ENCODE measurements around the gene MALAT1. TPM values are rescaled to one million over a fixed set of nuclear protein-coding genes. Genes with fewer than 3 reads are reported as not detected.
A peak's percentile ranks its signal among the peaks of the same experiment; 100 is the strongest.

Gene MALAT1
- total RNA-seq, 1 donor from 2014 or later, result 1,362 TPM

- TF ChIP-seq CTCF (conservative IDR thresholded peaks at IDR 0.05; ENCODE audit: low read depth, low read length), result no peak
- DNase-seq (ENCODE audit: low read depth), result no peak
- H3K4me3 ChIP-seq (ENCODE audit: low read depth, low read length), result peak overlapping the region; percentile 97
These were observed 2.8 kb downstream of the MALAT1 start for GRCh38 chr11:65501472-65502273.

- TF ChIP-seq CTCF (conservative IDR thresholded peaks at IDR 0.05; ENCODE audit: low read depth, low read length), result no peak
- peak overlapping the region; percentile 97 for H3K4me3 ChIP-seq (ENCODE audit: low read depth, low read length)
- no peak for DNase-seq (ENCODE audit: low read depth)
These were observed 3.4 kb downstream of the MALAT1 start for GRCh38 chr11:65502274-65502554.

- no peak for TF ChIP-seq CTCF (conservative IDR thresholded peaks at IDR 0.05; ENCODE audit: low read depth, low read length)
- H3K4me3 ChIP-seq (ENCODE audit: low read depth, low read length), result peak overlapping the region; percentile 97
- DNase-seq (ENCODE audit: low read depth), result no peak
These were observed 3.9 kb downstream of the MALAT1 start for GRCh38 chr11:65502555-65503367.

- peak overlapping the region; percentile 97 for H3K4me3 ChIP-seq (ENCODE audit: low read depth, low read length)
- DNase-seq (ENCODE audit: low read depth), result no peak
- TF ChIP-seq CTCF (conservative IDR thresholded peaks at IDR 0.05; ENCODE audit: low read depth, low read length), result no peak
These were observed 4.6 kb downstream of the MALAT1 start for GRCh38 chr11:65503368-65503948.

DNA sequence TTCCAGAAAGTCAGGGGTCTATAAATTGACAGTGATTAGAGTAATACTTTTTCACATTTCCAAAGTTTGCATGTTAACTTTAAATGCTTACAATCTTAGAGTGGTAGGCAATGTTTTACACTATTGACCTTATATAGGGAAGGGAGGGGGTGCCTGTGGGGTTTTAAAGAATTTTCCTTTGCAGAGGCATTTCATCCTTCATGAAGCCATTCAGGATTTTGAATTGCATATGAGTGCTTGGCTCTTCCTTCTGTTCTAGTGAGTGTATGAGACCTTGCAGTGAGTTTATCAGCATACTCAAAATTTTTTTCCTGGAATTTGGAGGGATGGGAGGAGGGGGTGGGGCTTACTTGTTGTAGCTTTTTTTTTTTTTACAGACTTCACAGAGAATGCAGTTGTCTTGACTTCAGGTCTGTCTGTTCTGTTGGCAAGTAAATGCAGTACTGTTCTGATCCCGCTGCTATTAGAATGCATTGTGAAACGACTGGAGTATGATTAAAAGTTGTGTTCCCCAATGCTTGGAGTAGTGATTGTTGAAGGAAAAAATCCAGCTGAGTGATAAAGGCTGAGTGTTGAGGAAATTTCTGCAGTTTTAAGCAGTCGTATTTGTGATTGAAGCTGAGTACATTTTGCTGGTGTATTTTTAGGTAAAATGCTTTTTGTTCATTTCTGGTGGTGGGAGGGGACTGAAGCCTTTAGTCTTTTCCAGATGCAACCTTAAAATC, 5.3 kb downstream of the MALAT1 start:
- H3K4me3 ChIP-seq (ENCODE audit: low read depth, low read length), result peak overlapping the region; percentile 97
- no peak for TF ChIP-seq CTCF (conservative IDR thresholded peaks at IDR 0.05; ENCODE audit: low read depth, low read length)
- no peak for DNase-seq (ENCODE audit: low read depth)

- peak overlapping the region; percentile 97 for H3K4me3 ChIP-seq (ENCODE audit: low read depth, low read length)
- no peak for TF ChIP-seq CTCF (conservative IDR thresholded peaks at IDR 0.05; ENCODE audit: low read depth, low read length)
- no peak for DNase-seq (ENCODE audit: low read depth)
These were observed 6.0 kb downstream of the MALAT1 start for GRCh38 chr11:65504674-65505465.

Data from epithelial cell of proximal tubule (primary cell).